GM12872 (cell line): Measurements from ENCODE around the gene TNNC1.

Source experiments
- TF ChIP-seq, protein P1 (sequence below): IDR thresholded peaks from 3 replicates; pipeline ENCODE4 v1.5.1; 2011; ENCODE audit warnings: low read depth, mild to moderate bottlenecking, low read length, moderate library complexity; ENCODE audit not compliant: insufficient read depth

The TNNC1 gene

DNA sequence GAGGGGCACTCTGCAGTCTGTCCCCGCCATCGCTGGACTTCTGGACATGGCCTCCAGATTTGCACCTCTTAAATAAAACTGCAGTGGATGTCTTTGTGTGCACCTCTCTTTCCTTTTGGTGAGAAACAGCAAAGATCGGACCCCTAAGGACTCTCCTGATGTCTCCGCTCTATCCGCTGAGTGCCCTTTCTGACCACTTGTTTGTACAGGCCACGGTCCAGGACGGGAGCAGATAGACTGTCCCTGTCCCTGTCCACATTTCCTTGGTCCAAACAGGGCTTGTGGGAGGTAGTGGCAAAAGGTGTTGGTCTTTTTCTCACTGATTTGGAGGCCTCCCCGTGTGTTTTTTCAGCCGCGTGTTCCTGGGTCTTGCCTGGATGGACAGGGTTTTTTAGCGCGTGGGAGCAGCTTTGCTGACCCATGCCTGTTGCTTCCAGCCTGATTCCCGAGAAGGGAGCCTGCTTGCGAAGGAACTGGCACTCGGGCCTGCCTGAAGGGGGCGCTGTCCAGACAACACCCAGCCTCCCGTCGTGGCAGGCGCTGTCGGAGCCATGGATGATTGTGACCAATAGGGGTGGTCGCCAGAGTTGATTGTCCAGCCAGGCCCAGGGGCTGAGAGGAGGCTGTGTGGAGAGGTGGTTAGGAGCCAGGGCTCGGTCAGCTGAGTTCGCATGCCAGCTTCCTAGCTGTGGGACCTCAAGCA, 28.1 kb upstream of the TNNC1 start:
- TF ChIP-seq, protein P1, sequence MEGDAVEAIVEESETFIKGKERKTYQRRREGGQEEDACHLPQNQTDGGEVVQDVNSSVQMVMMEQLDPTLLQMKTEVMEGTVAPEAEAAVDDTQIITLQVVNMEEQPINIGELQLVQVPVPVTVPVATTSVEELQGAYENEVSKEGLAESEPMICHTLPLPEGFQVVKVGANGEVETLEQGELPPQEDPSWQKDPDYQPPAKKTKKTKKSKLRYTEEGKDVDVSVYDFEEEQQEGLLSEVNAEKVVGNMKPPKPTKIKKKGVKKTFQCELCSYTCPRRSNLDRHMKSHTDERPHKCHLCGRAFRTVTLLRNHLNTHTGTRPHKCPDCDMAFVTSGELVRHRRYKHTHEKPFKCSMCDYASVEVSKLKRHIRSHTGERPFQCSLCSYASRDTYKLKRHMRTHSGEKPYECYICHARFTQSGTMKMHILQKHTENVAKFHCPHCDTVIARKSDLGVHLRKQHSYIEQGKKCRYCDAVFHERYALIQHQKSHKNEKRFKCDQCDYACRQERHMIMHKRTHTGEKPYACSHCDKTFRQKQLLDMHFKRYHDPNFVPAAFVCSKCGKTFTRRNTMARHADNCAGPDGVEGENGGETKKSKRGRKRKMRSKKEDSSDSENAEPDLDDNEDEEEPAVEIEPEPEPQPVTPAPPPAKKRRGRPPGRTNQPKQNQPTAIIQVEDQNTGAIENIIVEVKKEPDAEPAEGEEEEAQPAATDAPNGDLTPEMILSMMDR, result peak; percentile 52

DNA sequence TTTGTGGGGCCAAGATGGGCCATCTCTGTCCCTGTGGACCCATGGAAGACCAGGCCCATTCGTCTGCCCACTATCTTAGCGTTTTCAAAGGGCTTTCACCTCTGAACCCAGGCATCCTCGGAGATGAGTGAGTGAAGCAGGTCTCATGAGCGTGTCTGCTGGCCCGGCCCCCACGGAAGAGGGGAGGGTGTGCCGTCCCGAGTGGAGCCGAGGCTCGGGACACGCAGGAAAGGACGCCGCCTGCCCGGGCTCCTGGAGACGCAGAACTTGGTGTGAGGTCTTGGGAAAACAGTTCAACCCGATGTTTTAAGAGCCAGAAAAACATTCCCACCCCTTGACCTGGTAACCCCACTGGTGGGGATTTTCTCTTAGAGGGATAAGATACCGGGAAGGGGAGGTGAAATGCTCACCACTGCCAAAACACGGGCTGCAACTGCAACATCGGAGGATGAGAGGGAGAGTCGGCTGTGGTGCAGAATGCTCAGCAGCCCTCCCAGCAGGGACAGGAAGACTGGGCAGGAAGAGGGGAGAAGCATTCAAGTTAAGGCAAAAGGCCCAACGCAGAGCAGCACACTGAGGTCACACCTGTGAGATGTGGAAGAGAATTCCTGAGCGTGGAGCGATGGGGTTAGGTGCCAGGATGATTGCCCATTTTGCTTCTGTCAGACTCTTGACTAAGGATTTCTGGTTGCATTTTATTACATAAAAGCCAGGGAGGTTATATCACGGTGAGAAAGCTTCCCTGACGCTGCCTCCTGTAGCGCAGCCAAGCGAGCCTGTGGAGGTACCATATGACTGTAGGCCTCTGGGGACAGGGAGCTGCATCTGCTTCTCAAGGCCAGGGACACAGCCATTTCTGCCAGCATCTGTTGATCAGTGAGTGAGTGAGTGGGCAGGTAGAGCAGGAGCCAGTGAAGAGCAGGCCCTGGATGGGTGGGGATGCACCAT, 27.2 kb upstream of the TNNC1 start:
- TF ChIP-seq, protein P1, result no peak

DNA sequence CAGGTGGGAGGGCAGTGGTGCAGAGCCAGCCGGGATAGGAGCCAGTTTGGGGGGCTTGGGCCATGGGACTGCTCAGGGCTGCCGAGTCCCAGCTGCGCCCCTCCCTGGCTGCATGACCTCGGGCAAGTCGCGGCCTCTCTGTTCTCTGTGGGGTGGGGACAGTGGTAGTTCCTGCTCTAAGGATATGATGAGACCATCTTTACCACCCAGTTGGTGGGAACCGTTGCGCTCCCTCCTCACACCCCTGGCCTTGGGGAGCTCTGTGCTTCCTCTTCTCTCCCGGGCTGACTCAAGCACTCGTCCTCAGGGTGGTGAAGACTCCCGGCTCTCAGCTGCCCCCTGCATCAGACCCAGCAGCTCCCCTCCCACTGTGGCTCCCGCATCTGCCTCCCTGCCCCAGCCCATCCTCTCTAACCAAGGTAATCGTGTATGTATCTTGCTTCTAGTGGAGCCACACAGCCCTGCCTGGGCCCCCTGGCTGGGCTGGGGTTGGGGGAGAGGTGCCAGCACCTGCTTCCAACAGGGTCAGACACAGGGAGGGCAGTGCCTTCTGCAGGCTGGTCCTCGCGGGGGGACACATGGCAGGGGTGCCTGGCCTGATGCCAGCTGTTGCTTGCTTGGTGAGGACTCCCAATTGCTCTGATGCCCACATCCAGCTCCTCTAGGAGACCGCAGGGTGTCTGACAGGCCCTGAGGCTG, 26.2 kb upstream of the TNNC1 start:
- TF ChIP-seq, protein P1, result no peak

DNA sequence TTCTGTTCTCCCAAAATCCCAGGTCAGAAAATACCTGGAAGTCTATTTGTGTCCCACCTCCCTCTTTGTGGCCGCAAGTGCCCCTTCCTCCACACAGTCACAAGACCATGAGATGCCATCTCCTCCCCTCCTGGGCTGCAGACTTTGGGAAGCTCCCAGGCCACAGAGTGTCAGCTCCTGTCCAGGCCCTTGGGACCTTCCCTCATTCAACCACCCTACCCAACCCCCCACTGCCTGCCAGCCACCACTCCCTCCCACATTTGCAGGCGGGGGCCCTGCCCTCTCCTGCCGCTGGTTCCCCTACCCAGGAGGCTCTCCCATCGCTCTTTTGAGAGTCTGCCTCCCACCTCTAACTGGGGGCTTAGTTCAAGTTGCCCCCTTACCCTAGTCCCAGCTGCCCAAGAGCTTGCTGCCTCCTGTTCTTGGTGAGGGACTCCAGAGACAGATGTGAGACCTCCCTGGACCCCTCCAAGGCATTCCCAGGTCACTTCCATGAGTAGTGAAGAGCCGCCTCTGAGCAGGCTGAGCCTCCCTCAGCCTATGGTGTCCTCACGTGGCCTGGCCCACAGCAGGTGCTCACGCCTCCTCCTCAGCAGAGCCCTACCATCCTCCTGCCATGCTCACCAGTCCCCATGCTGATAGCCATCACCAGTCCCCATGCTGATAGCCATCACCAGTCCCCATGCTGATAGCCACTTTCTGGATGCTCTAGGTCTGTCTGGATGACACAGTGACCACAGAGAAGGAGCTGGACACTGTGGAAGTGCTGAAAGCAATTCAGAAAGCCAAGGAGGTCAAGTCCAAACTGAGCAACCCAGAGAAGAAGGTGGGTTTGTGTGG, 25.4 kb upstream of the TNNC1 start:
- TF ChIP-seq, protein P1, result no peak

DNA sequence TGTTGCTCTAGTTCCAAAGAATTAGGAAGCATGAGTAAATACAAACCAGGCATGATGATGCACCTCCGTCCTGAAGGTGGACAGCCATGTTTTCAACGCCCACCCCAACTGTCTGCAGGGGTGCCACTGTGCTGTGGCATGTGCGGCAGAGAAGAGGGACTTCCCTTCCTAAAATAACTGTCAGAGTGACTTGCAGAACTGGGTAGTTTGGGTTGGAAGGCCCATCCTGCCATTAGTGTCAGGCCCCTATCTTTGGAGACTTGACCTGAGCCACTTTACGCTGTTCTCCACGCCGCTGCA, 23.9 kb upstream of the TNNC1 start:
- TF ChIP-seq, protein P1, result no peak

DNA sequence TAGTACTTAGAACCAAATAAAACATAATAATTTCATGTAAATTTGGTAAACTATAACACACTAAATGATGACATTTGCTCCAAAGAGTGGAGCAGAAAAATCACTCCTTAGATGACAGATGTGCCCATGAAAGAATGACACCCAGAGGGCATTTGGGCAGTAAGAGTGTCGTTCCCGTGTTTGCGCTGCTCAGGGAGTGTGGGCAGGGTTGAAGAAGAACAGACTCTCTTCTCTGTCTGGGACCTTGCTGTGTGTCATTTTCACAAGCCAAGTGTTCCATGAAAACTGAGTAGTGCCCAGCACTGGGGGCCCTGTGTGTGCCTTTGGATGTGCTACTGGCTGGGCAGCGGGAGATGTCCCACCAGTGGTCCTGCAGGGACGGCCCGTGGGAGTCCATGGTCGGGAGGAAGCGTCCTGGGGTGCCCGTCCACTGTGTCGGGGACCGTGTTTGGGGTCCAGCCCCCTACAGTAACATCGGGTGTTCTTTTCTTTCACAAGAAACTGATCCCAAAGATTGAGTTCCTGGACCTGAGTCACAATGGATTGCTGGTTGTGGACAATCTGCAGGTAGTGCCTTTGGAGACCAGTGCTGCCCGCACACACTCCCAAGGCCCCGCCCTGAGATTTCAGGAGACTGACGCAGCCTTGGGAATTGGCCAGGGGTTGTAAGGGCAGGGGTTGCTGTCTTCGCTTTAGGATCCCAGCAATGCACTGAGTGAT, 23.4 kb upstream of the TNNC1 start:
- TF ChIP-seq, protein P1, result no peak
